PC-9 (cell line): ENCODE measurements around the gene TBC1D22A.

ENCODE experiments used
- CTCF ChIP-seq: fragments of 200-600 bp; sonication (generic); conservative IDR thresholded peaks from 2 replicates; pipeline ENCODE4 v1.6.1; 2017; ENCODE audit warnings: mixed run types, antibody characterized with exemption, mild to moderate bottlenecking, moderate library complexity
- EZH2 ChIP-seq: fragments of 200-600 bp; sonication (generic); IDR thresholded peaks from 2 replicates; pipeline ENCODE4 v1.8.0; 2017; ENCODE audit warnings: antibody characterized with exemption, low read depth

GRCh38 chr22:47157486-47158270 lies 395.2 kb downstream of the TBC1D22A start:
- TF ChIP-seq CTCF (no peak), EZH2 (no peak)
